ENCODE results near the gene SMIM32. TPM values are rescaled to one million over a fixed set of nuclear protein-coding genes. Genes with fewer than 3 reads are reported as not detected.

Gene SMIM32
- total RNA-seq, 1 experiment from 2014 or later: 0.37 TPM

DNA sequence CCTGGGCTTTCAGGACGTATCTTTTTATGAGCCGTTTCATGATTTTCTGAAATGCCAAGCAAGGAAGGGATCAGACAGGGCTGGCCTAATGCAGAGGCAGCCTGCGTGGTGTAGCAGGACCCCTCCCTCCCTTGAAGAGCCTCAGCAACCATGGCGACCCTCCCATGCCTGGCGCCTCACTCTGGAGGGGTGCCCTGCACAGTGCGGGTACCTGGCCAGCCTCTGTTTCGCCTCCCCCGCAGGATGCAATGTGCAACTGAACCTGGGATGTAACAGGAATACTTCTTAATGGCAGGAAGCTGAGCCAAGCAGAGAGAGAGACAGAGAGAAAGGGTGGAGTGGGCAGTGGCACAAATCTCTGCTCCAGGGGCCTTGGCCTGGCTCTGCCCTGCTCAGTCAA, 23.3 kb upstream of the SMIM32 start:
- CTCF ChIA-PET: interaction anchor here (0.8 to 1.5 kb wide), 4 partner anchors 11 to 1129 kb away, joined by 3 to 4 read pairs (median 3); no protein-coding TSS in a partner anchor
- no peak for DNase-seq (ENCODE audit: low spot score)
- Mint-ChIP-seq H3K4me1 (peaks cover 4% of the 10 kb centered on the region), H3K27me3 (ENCODE audit: low read depth) (peaks cover 42% of the 10 kb centered on the region), H3K4me3 (no peak overlapping the region), H3K27ac (no peak overlapping the region), H3K9me3 (peaks cover 26% of the 10 kb centered on the region), H3K36me3 (peaks cover 15% of the 10 kb centered on the region)
- ATAC-seq: peak; percentile 68
- TF ChIP-seq, protein P1, sequence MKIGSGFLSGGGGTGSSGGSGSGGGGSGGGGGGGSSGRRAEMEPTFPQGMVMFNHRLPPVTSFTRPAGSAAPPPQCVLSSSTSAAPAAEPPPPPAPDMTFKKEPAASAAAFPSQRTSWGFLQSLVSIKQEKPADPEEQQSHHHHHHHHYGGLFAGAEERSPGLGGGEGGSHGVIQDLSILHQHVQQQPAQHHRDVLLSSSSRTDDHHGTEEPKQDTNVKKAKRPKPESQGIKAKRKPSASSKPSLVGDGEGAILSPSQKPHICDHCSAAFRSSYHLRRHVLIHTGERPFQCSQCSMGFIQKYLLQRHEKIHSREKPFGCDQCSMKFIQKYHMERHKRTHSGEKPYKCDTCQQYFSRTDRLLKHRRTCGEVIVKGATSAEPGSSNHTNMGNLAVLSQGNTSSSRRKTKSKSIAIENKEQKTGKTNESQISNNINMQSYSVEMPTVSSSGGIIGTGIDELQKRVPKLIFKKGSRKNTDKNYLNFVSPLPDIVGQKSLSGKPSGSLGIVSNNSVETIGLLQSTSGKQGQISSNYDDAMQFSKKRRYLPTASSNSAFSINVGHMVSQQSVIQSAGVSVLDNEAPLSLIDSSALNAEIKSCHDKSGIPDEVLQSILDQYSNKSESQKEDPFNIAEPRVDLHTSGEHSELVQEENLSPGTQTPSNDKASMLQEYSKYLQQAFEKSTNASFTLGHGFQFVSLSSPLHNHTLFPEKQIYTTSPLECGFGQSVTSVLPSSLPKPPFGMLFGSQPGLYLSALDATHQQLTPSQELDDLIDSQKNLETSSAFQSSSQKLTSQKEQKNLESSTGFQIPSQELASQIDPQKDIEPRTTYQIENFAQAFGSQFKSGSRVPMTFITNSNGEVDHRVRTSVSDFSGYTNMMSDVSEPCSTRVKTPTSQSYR (CRISPR knock-in tag; IDR thresholded peaks at IDR 0.05): no peak
- TF ChIP-seq NFATC4 (CRISPR knock-in tag; IDR thresholded peaks at IDR 0.05): no peak
- TF ChIP-seq CREM (CRISPR knock-in tag; IDR thresholded peaks at IDR 0.05): no peak
- TF ChIP-seq ZNF263 (CRISPR knock-in tag; IDR thresholded peaks at IDR 0.05; ENCODE audit: low read depth): no peak
- TF ChIP-seq ATF1 (CRISPR knock-in tag; IDR thresholded peaks at IDR 0.05): no peak
- no peak for TF ChIP-seq ATF3 (CRISPR knock-in tag; conservative IDR thresholded peaks at IDR 0.05)
- TF ChIP-seq, protein P2, sequence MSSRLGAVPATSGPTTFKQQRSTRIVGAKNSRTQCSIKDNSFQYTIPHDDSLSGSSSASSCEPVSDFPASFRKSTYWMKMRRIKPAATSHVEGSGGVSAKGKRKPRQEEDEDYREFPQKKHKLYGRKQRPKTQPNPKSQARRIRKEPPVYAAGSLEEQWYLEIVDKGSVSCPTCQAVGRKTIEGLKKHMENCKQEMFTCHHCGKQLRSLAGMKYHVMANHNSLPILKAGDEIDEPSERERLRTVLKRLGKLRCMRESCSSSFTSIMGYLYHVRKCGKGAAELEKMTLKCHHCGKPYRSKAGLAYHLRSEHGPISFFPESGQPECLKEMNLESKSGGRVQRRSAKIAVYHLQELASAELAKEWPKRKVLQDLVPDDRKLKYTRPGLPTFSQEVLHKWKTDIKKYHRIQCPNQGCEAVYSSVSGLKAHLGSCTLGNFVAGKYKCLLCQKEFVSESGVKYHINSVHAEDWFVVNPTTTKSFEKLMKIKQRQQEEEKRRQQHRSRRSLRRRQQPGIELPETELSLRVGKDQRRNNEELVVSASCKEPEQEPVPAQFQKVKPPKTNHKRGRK (CRISPR knock-in tag; IDR thresholded peaks at IDR 0.05; ENCODE audit: borderline replicate concordance): no peak
- TF ChIP-seq ZNF232 (CRISPR knock-in tag; IDR thresholded peaks at IDR 0.05): no peak
- no peak for TF ChIP-seq CBFB (CRISPR knock-in tag; IDR thresholded peaks at IDR 0.05; ENCODE audit: low read depth)
- TF ChIP-seq ZNF219 (CRISPR knock-in tag; IDR thresholded peaks at IDR 0.05; ENCODE audit: borderline replicate concordance): no peak
- TF ChIP-seq PREB (CRISPR knock-in tag; IDR thresholded peaks at IDR 0.05; ENCODE audit: borderline replicate concordance): no peak
- no peak for TF ChIP-seq ZNF317 (CRISPR knock-in tag; IDR thresholded peaks at IDR 0.05; ENCODE audit: borderline replicate concordance, low read depth)
- TF ChIP-seq HMGA2 (CRISPR knock-in tag; IDR thresholded peaks at IDR 0.05): no peak
- TF ChIP-seq SOX15 (CRISPR knock-in tag; IDR thresholded peaks at IDR 0.05): no peak
- TF ChIP-seq JUN (CRISPR knock-in tag; IDR thresholded peaks at IDR 0.05): no peak
- TF ChIP-seq CTCF (IDR thresholded peaks at IDR 0.05): no peak
- no peak for TF ChIP-seq ESRRA (CRISPR knock-in tag; IDR thresholded peaks at IDR 0.05; ENCODE audit: borderline replicate concordance)
- TF ChIP-seq FOXP4 (CRISPR knock-in tag; IDR thresholded peaks at IDR 0.05): no peak
- no peak for TF ChIP-seq USF1 (CRISPR knock-in tag; IDR thresholded peaks at IDR 0.05)
- no peak for TF ChIP-seq E2F5 (CRISPR knock-in tag; IDR thresholded peaks at IDR 0.05)
- POLR2A ChIA-PET: no interaction called here
